AG08396 (cell line): ENCODE measurements around the gene ADO.

ENCODE experiments used
- DNase-seq: peaks from one replicate; pipeline ENCODE4 v3.0.0; 2012; ENCODE audit warnings: low spot score, mixed read lengths

ADO gene

GRCh38 chr10:62818426-62819011 lies 14.0 kb downstream of the ADO start:
- DNase-seq = no peak

DNA sequence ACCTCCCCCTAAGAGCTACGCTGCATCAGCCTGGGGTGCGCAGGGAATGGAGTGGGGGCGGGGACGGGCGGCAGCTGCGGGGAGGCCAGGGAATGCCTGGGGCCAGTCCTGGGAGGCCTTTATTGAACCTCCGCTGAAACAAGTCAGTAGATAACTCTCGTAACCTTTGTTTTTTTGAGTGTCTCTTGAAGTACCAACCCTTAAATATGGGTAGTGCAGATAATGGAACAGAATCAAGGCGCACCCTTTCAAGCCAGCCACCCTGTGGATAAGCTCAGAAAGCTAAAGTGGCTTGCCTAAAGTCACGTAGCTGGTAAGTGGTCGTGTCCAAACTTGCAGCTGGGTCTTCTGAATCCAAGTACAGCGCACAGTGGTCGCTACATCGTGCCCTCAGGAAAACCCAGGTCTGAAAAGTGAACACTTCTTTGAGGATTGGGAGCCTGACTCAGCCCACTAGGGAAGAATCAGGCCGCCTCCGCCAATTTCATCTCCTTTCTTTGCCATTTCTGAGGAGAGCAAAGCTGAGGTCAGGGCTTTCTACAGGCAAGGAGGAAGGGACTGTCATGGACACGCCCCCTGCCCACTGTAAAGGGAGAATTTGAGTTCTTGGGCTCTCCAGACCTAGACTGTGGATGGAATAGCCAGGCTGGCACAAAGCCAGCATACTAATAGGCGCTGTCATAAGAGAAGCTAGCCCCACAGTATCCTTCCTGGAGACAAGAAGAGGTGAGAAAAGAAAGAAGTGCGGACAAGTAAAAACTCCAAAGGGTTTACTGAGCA lies 14.8 kb downstream of the ADO start:
- no peak for DNase-seq

- DNase-seq = no peak
Measured at GRCh38 chr10:62820586-62820985, 16.1 kb downstream of the ADO start.

GRCh38 chr10:62826273-62826672 lies 21.8 kb downstream of the ADO start:
- no peak for DNase-seq

- no peak for DNase-seq
Measured at GRCh38 chr10:62829622-62830021, 25.1 kb downstream of the ADO start.

DNA sequence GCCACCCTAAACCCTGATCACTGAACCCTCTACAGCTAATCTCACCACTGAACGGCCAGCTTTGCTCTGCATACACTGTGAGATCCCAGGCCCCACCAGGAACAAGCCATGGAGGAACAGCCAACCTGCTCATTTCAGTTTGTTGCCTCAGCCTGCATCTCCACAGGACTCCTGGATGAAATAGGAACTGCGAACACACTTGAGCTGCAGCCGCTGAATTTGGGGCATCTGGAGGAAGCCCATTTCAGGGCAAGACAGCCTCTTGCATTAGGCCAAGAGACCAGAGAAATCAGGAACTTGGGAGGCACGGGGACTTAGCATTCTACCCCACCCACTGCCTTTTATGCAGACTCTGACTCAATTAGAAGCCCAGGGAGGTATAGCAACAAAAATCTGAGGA lies 26.2 kb downstream of the ADO start:
- no peak for DNase-seq

DNA sequence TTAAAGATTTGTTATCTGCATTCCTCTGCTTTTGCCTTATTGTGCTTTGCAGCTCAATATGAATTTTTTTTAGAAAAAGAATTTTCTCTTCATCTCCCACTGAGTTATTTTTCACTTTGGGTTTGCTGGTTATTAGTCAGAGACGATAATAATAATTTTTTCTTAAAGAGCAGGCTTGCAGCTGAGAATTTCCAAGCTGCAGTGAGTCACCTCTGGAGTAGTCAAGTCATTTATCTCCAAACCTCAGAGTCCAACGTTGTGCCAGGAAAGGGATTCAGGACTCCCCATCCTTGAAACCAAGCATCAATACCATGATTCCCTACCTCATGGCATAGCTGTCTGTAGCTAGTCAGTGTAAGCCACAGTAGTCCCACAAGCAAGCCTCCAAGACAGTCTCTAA lies 26.8 kb downstream of the ADO start:
- DNase-seq = no peak

GRCh38 chr10:62839590-62839989 lies 35.1 kb downstream of the ADO start:
- DNase-seq = no peak

DNA sequence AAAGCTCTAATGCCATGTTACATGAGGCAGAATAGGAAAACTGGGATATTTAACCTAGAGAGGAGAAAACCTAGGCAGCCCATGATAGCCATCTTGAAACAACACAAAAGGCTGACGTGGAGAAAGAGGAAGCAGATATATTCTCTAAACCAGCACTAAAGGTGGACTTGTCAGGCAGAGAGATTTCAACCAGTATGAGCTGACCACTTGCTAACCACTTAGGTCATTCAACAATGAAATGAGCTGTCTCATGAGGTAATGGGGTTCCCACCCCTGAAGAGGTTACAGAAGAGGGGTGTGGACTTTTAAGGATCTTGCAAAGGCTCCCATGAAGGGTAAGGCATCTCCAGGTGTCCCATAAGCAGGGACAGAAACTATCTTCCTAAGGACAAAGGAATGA lies 38.5 kb downstream of the ADO start:
- no peak for DNase-seq

- no peak for DNase-seq
Measured at GRCh38 chr10:62843600-62843999, 39.1 kb downstream of the ADO start.

DNA sequence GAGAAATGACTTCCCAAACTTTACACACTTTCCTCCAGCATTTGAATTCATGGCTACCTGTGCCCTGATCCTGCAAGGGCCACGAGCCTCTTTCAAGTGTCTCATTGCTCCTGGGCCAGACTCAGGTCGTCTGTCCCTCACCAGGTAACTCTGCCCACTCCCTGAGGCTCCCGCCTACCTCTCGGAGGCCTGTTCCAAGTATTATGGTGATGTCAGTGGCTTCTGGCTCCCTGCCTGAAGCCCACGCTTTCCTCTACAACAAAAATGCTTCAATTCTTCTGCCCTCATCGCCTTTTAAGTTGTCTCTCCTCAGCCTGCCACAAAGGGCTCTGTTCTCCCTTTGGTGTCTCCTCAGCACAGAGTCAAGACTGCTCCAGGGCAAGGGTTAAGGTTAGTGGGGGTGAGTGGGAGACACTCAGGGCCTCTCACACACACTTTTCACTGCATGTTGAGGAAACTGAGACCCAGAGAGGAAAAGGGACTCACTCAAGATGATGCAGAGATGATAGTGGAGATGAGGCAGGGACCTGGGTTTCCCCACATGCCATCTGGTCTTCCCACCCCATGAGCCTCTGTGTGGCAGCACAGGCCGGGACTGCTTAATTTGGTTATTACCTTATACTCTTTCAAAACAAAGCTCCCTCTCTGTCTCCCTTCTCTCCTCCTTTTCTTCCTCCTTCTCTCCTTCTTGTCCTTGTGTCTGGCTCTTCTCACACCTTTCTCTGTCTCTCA lies 39.9 kb downstream of the ADO start:
- DNase-seq = no peak

DNA sequence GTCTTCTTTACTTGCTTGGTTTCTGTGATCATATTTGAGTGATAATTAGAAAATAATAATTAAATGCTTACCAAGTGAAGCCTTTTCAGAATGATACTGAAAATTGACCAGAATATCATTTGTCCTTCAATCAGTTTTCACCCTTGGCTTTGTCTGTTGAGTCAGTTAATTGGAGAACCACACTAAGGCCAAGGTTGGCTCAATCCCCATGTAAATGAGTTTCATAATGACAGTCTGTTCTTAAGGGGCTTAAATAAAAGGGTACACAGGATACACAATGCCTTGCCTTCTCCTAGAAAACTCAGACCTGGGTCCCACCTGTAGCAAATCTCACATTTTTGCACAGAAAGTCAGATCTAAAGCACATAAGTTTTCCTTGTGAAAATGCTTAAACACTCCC lies 42.9 kb downstream of the ADO start:
- no peak for DNase-seq

DNA sequence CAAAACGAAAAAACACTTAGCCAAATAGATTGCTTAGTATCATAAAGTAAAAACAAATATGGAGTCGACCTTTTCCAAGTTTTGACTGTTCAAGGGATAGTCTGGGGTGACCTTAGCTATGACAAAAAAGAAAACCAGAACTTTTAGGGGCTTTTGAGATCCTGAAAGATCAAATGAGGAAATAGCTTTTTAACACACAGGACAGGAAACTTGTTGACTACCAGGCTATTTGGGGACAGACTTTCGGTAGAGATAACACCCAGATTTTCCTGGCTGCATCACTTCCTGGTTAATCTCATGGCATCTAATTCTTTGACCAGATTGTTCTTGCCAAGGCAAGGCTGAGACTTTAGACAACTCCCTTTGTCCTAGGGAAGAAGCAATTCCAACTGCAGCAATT lies 46.1 kb downstream of the ADO start:
- no peak for DNase-seq

DNA sequence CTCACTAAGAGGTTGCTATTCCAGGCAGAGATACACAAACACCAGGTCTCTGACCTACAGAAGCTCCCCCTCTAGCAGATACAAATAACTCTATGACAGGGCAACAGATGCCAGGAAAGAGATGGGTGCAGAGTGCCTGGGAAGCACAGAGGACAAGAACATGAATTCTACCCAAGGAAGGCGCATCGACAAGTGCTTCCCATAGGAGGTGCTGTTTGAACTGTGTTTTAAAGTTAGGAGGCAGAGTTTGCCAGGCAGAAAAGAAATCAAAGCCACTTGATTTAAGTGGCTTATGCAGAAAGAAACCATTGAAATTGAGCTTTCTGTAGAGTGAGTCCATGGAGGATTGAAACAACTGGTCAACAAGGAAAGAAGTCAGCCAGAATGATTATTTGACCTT lies 46.9 kb downstream of the ADO start:
- no peak for DNase-seq

GRCh38 chr10:62852961-62853702 lies 48.6 kb downstream of the ADO start:
- no peak for DNase-seq

- no peak for DNase-seq
Measured at GRCh38 chr10:62853710-62854109, 49.2 kb downstream of the ADO start.

GRCh38 chr10:62856021-62856420 lies 51.5 kb downstream of the ADO start:
- DNase-seq = no peak
